HG02798 (cell line): ENCODE measurements around the gene TMEM147.

Experiments used
- ATAC-seq: cut with Tn5 transposase; IDR thresholded peaks from one replicate; pipeline ENCODE4 v1.9.1; 2021; ENCODE audit warnings: mild to moderate bottlenecking; ENCODE audit not compliant: unreplicated experiment, poor library complexity

The TMEM147 gene

GRCh38 chr19:35545001-35545854, at the start of gene TMEM147:
TSS of gene TMEM147 (plus strand) at chr19:35545626. CDS start at chr19:35545740, 114 bp downstream.
- ATAC-seq, result peak; percentile 84

DNA sequence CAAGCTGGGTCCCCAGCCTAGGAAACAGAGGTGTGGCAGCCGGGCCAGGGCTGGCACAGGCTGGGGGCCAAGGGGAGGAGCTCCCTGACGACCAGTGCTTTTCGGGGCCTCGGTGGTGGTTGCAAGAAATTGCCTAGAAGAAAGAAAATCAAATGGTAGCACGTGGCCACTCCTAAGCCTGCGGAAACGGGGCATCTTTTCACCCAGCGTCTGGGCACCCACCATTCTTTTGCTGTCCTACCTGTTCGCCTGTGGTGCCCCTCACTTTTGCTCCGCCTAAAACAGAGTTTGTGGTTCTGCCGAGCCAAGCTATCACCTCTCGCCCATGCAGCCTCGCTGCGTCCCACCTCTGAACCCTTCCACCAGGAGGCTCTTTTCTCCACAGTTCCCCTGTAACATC, 48.0 kb upstream of the TMEM147 start:
- no peak for ATAC-seq

- no peak for ATAC-seq
Measured at GRCh38 chr19:35498220-35498619, 47.2 kb upstream of the TMEM147 start.

- no peak for ATAC-seq
Measured at GRCh38 chr19:35498984-35499527, 46.4 kb upstream of the TMEM147 start.

- no peak for ATAC-seq
Measured at GRCh38 chr19:35500611-35501010, 44.8 kb upstream of the TMEM147 start.

DNA sequence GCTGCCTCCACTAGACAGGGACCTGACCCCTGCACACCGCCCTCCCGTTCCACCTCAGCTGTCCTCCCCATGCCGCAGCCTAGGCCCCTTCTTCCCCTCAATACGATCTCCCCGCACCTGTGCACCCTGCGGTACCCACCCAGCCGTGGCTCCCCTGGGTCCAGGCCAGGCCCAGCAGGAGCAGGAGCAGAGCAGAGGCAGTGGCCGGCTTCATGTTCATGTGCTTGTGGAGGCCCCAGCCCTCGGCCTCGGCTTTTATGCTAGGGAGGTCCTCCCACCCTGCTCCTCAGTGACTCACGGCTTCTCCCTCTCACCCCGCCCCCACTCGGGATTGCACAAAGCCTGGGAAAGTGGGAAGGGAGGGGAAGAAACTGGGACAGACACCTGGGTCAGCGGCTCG, 43.7 kb upstream of the TMEM147 start:
- ATAC-seq, result no peak

DNA sequence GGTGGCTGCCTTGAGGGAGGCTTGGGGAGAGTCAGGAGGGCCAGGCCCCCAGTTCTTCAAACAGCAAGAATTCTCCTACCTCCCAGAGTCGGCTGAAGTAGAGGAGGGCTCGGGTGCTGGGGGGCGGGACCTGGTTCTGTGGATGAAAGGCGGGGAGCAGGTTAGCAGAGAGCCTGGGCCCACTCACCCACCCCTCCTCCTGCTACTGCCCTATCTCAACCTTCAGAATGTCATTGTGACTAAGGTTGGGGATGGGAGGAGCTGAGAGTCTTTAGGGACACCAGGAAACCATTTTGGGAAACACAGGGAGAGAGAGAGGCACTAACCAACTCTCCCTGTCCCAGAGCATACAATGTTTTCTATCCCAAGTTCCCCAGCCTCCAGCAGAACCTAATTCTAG, 42.7 kb upstream of the TMEM147 start:
- no peak for ATAC-seq

GRCh38 chr19:35506011-35506410, 39.4 kb upstream of the TMEM147 start:
- no peak for ATAC-seq

DNA sequence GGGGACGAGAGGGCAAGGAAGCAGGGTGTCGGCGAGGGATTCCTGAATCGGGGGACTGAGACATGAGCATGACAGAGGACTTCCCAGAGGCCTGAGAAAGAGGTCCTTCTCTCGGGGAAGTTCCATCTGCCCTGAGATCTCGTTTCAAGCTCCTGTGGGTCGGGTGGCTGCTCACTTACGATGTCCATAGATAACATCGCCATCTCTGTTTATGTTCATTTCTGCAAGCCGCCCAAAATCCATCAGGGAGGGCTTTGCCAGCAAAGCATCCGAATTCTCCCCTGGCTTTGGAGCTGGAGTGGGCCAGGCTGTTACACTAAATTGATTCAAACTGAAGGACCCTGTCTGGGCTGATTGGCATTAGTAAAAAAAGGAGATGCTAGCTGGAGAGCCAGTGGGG, 37.9 kb upstream of the TMEM147 start:
- ATAC-seq, result no peak

GRCh38 chr19:35508129-35508528, 37.3 kb upstream of the TMEM147 start:
- ATAC-seq, result no peak

GRCh38 chr19:35509018-35509652, 36.3 kb upstream of the TMEM147 start:
- no peak for ATAC-seq

- peak; percentile 50 for ATAC-seq
Measured at GRCh38 chr19:35509861-35510625, 35.4 kb upstream of the TMEM147 start.

- no peak for ATAC-seq
Measured at GRCh38 chr19:35510626-35510964, 34.8 kb upstream of the TMEM147 start.

DNA sequence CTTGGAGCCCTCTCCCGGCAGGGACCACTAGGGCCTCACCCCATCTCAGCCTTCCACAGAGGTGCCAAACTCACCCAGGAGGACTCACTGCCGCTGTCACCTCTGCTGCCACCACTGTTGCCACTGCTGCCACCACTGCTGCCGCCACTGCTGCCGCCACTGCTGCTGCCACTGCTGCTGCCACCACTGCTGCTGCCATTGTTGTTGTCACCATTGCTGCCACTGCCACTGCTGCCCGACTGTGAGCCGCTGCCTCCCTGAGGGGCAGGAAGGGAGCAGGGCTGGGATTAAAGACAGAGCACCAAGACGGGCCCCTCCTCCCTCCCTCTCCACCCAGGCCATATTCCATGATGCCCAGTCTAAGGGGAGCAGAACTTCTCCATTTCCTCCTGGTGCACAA, 34.1 kb upstream of the TMEM147 start:
- ATAC-seq, result no peak

DNA sequence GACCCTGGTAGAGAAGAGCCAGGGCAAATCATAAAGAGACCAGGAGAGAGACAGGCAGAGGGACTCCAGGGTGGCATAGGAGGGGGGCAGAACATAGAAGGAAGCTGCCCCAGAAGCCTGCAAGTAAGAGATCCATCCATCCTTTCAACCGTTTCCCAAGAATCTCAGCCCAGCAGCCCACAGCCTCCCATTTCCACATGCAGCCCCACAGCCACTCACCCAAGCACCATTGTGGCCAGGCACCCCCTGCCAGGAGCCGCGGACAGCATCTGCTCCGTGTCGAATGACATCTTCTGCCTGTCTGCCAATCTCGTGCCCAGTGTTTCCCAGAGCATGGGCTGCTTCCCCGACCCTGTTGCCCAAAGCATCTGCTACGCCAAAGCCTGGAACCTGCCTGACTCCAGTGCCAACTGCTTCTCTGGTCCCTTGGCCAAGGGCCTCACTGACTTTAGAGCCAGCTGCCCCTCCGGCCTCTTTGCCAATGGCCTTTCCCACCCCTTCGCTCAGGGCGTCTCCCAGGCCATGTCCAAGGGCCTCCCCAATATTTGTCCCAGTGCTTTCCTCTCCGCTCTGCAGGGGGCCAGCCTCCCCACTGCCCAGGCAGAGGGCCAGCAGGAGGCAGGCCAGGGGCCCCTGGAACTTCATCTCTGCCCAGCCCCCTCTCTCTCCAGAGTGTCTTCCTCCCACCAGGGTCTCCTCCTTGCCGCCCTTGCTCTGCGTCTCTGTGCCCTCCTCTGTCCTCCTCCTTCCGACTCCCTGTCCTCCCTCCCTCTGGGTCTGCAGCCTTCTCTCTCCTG, 32.4 kb upstream of the TMEM147 start:
- ATAC-seq, result no peak

DNA sequence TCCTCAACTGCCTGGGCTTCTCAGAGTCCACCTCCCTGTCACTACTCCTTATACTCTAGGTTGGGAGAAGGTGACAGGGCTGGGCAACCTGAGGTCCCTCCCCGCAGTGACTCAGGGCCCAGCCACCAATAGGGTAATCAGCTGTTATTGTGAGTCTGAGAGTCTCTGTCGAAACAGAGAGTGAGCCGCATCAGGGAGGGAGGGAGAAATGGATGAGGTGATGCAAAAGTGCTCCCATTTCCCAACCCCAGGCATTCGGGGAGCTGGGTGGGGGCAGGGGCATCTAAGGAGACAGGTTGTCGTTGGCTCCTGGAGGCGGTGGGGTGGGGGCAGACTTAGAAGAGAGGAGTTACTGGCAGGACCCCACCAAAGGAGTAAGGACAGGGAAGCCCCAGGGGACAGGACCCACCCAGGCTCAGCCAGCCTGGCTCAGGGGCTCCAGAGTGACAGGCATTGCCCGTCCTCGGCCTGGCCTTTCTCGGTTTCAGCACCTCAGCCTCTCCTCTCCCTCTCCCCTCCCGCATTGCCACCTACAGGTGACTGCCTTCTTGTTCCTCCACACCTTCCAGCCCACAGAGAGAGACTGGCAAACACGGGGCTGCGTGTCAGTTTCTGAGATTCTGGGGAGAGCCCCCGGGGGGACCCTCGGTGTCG, 31.7 kb upstream of the TMEM147 start, which contains the start of gene DMKN:
Gene DMKN (minus strand): TSS at position 22 of the 654 bp plus-strand sequence. CDS start 174 bp downstream, outside the sequence.
- ATAC-seq, result no peak

GRCh38 chr19:35514282-35514809, 31.1 kb upstream of the TMEM147 start:
- no peak for ATAC-seq

DNA sequence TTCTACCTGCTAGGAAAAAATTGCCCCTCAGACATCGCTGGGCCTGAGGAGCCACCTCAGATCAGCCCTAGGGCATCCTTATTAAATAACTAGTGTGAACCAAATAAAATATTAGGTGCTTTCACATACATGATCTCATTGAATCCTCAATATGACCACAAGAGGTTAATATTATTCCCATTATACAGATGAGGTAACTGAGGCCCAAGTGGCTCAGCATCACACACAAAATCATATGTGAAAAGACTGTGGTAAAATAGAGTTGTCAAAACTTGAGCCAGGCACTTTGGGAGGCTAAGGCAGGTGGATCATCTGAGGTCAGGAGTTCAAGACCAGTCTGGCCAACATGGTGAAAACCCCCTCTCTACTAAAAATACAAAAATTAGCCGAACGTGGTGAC, 29.1 kb upstream of the TMEM147 start:
- ATAC-seq, result no peak

- no peak for ATAC-seq
Measured at GRCh38 chr19:35517342-35517741, 28.1 kb upstream of the TMEM147 start.
